K562 (cell line): ENCODE measurements around the gene PDE1C. TPM values are rescaled to one million over a fixed set of nuclear protein-coding genes. Genes with fewer than 3 reads are reported as not detected.

Experiments used
- ATAC-seq: fragments of 200-7000 bp; cut with Tn5 transposase; 3 replicates; pipeline ENCODE4 v1.9.1; 2020; ENCODE audit warnings: moderate library complexity
- BruUV-seq: library from RNA; stranded (reverse); fragments of 400-500 nt; replicated peaks from 2 replicates; lab custom pipeline; 2021; lab: Mats Ljungman, UMichigan
- CTCF ChIA-PET: fragments of 300-600 bp; formaldehyde crosslinking; extraction: SDS; loops from one replicate; lab custom pipeline; 2021; ENCODE audit warnings: low intra/inter-chr PET ratio; lab: Yijun Ruan, JAX
- POLR2A ChIA-PET: fragments of 300-600, 350-650 bp; sonication (Branson Sonifier 250); formaldehyde crosslinking; extraction: SDS; loops from one replicate; lab custom pipeline; 2021; ENCODE audit warnings: antibody characterized with exemption, inconsistent platforms; lab: Yijun Ruan, JAX
- DNase-seq, 4 experiments: peaks; one replicate each; pipeline versions ENCODE4 v3.0.0 to v3.0.0-alpha.2; 2011 to 2018; ENCODE audit warnings: low spot score in 3 of 4, mixed read lengths in 3 of 4; ENCODE audit errors: extremely low read depth in 1 of 4
- FAIRE-seq: peaks from 2 replicates; lab custom pipeline; 2011; peaks lifted over from hg19 to GRCh38; lab: Jason Lieb, UNC
- H2AFZ ChIP-seq: 2 replicates; pipeline ENCODE4 v1.6.0; 2011; ENCODE audit warnings: low read depth, low read length, control low read depth, inconsistent platforms
- H3K27ac ChIP-seq: fragments of 200-600 bp; 3 replicates; pipeline ENCODE4 v1.8.0; 2011; ENCODE audit warnings: low read depth, mild to moderate bottlenecking, control low read depth, inconsistent platforms, low read length, moderate library complexity, mixed read lengths; ENCODE audit errors: extremely low read depth
- H3K27me3 ChIP-seq, 2 experiments: fragments of 300-600 bp in 1 of 2; 2 replicates in 1 of 2; 3 replicates in 1 of 2; pipeline versions ENCODE4 v1.6.0 to v1.8.0; 2011; ENCODE audit warnings: inconsistent platforms in 2 of 2, low read length in 2 of 2, mild to moderate bottlenecking in 1 of 2, mixed read lengths in 1 of 2, moderate library complexity in 1 of 2; ENCODE audit not compliant: control insufficient read depth in 2 of 2, insufficient read depth in 2 of 2
- H3K36me3 ChIP-seq: fragments of 300-600 bp; 3 replicates; pipeline ENCODE4 v1.8.0; 2011; ENCODE audit warnings: mild to moderate bottlenecking, low read length, inconsistent platforms; ENCODE audit not compliant: control insufficient read depth, insufficient read depth
- H3K4me1 ChIP-seq, 2 experiments: fragments of 200-600 bp in 1 of 2; replicated peaks in 1 of 2; 2 replicates in 1 of 2; 3 replicates in 1 of 2; pipeline versions ENCODE4 v1.5.1 to v1.8.0; 2011; ENCODE audit warnings: inconsistent platforms in 2 of 2, low read length in 2 of 2, mild to moderate bottlenecking in 1 of 2, mixed read lengths in 1 of 2, moderate library complexity in 1 of 2; ENCODE audit not compliant: control insufficient read depth in 2 of 2, insufficient read depth in 2 of 2
- H3K4me2 ChIP-seq: 2 replicates; pipeline ENCODE4 v1.6.1; 2011; ENCODE audit warnings: low read length, control low read depth, inconsistent platforms, mixed read lengths; ENCODE audit not compliant: insufficient read depth
- H3K4me3 ChIP-seq: fragments of 200-600 bp; sonication (generic), shearing (Covaris generic); 2 replicates; pipeline ENCODE4 v1.5.1; 2016; ENCODE audit warnings: control low read depth, inconsistent platforms
- H3K79me2 ChIP-seq: fragments of 200-600 bp; 3 replicates; pipeline ENCODE4 v1.8.0; 2011; ENCODE audit warnings: low read length, inconsistent platforms; ENCODE audit not compliant: control insufficient read depth, insufficient read depth
- H3K9ac ChIP-seq, 2 experiments: 2 replicates each; pipeline versions ENCODE4 v1.6.0 to v1.6.1; 2011; ENCODE audit warnings: low read depth in 2 of 2, low read length in 2 of 2, control low read depth in 1 of 2, inconsistent platforms in 1 of 2, mild to moderate bottlenecking in 1 of 2, mixed read lengths in 1 of 2; ENCODE audit not compliant: insufficient read depth in 1 of 2
- H3K9me1 ChIP-seq: one replicate; pipeline ENCODE4 v1.6.0; 2011; ENCODE audit warnings: inconsistent platforms, mild to moderate bottlenecking, low read length, moderate library complexity; ENCODE audit not compliant: control insufficient read depth, insufficient read depth
- H3K9me3 ChIP-seq: replicated peaks from 2 replicates; pipeline ENCODE4 v1.5.1; 2011; ENCODE audit warnings: low read depth, low read length, inconsistent platforms; ENCODE audit not compliant: control insufficient read depth, insufficient read depth
- H4K20me1 ChIP-seq: replicated peaks from 2 replicates; pipeline ENCODE4 v1.6.1; 2011; ENCODE audit warnings: low read length, inconsistent platforms, mixed read lengths; ENCODE audit not compliant: control insufficient read depth, insufficient read depth
- RNF2 ChIP-seq: sonication (generic); IDR thresholded peaks from 2 replicates; pipeline ENCODE4 v1.6.1; 2016
- USF1 ChIP-seq: sonication (generic); formaldehyde crosslinking; IDR thresholded peaks from 2 replicates; pipeline ENCODE4 v1.9.0; 2022; ENCODE audit warnings: mild to moderate bottlenecking, missing genetic modification reagents
- ZBTB40 ChIP-seq, 2 experiments: fragments of 450-650 bp in 1 of 2; sonication (generic) in 1 of 2; formaldehyde crosslinking in 1 of 2; IDR thresholded peaks; 2 replicates each; pipeline versions ENCODE4 v1.7.1 to v1.9.0; 2016 to 2022; ENCODE audit warnings: inconsistent platforms in 1 of 2, mild to moderate bottlenecking in 1 of 2, missing genetic modification reagents in 1 of 2
- ZNF232 ChIP-seq: sonication (generic); formaldehyde crosslinking; IDR thresholded peaks from 2 replicates; pipeline ENCODE4 v1.8.0; 2022; ENCODE audit warnings: mild to moderate bottlenecking, missing genetic modification reagents
- WGBS: fragments of 100-300 bp; shearing (Covaris generic); methylation state at CpG from one replicate; pipeline ENCODE4 v1.1.6; 2016; ENCODE audit warnings: low coverage, mixed read lengths; ENCODE audit not compliant: insufficient coverage; ENCODE audit errors: missing lambda C conversion rate; 5-methylcytosine and 5-hydroxymethylcytosine counted together
- in situ Hi-C: fragments of 300-500 bp; cut with MboI; formaldehyde crosslinking; loops from 4 replicates; pipeline ENCODE4 v1.15.0; 2018; ENCODE audit warnings: inconsistent platforms, mixed read lengths
- intact Hi-C: fragments of 100-400 bp; cut with micrococcal nuclease; formaldehyde crosslinking; loops from 2 replicates; pipeline ENCODE4 v1.14.2; 2022
- polyA plus RNA-seq, 8 experiments: library from polyadenylated mRNA; depleted of rRNA in 4 of 8; stranded (reverse) in 5 of 8; unstranded in 3 of 8; fragments of >200 nt; fragmentation: Nextera tagmentation in 2 of 8; fragmentation: Illumina TruSeq in 1 of 8; extraction: Ambion mirVana in 2 of 8; extraction: Trizol in 1 of 8; gene quantifications; 2 replicates each; pipeline versions ENCODE4 v1.2.1 to v1.2.3, GENCODE V29; 2011 to 2014; ENCODE audit warnings: inconsistent platforms in 1 of 8, missing spikeins in 1 of 8
- total RNA-seq, 7 experiments: library from RNA; depleted of rRNA in 6 of 7; stranded (reverse); fragments of >200 nt in 6 of 7; fragmentation: Illumina TruSeq in 2 of 7; extraction: Trizol in 2 of 7; gene quantifications; 2 replicates each; pipeline versions ENCODE4 v1.2.1 to v1.2.3, GENCODE V29; 2011 to 2021; ENCODE audit warnings: low replicate concordance in 1 of 7
- TF ChIP-seq, protein P1 (sequence below): sonication (generic); formaldehyde crosslinking; IDR thresholded peaks from 2 replicates; pipeline ENCODE4 v1.8.0; 2023; ENCODE audit warnings: missing genetic modification reagents, mild to moderate bottlenecking, borderline replicate concordance

PDE1C gene
- total and polyA plus RNA-seq, 9 of the 15 experiments (the other 6 are each of a cell fraction or from before 2014, with no cell fraction given) = under 0.01 to 0.01 TPM; not detected in 7

DNA sequence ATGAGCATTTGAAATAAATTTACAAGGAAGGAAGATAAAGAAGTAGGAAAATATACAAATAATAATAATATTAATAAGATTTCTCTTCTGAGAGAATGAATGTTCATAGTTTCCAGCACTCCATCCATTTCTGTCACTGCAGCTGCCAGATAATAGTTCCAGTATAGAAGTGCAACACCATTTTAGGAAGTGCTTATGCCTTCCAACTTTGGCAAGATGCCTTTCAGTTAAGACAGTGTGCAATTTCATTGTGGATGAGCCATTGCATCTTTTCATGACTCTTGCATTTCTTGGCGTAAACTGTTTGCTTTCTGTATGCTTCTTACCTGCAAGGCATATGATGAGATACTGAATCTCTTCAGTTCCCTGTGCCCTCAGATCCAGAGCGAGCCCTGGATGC, 185.0 kb downstream of the PDE1C start:
- ChIA-PET POLR2A (no interaction called here), CTCF (no interaction called here)
- no peak for DNase-seq
- no peak overlapping the region for H3K27ac ChIP-seq
- no peak overlapping the region for H2AFZ ChIP-seq
- BruUV-seq = no TSS peak
- no peak overlapping the region for H3K9ac ChIP-seq
- in situ Hi-C loops = no loop called here
- no peaks in the 10 kb centered on the region for H3K9me3 ChIP-seq
- FAIRE-seq = no peak
- no peaks in the 10 kb centered on the region for H4K20me1 ChIP-seq
- no peaks in the 10 kb centered on the region for H3K9me1 ChIP-seq
- 4% methylated on average over 2 of the region's 2 CpGs for WGBS
- intact Hi-C loops = no loop called here
- H3K36me3 ChIP-seq = no peaks in the 10 kb centered on the region
- H3K4me2 ChIP-seq = no peak overlapping the region
- no peak for ATAC-seq
- no peaks in the 10 kb centered on the region for H3K79me2 ChIP-seq
- no peak overlapping the region for H3K4me3 ChIP-seq
- H3K27me3 ChIP-seq = no peaks in the 10 kb centered on the region
- H3K4me1 ChIP-seq = no peaks in the 10 kb centered on the region
- TF ChIP-seq ZBTB40 (IDR thresholded peaks at IDR 0.05) = no peak
- TF ChIP-seq ZBTB40 (CRISPR knock-in tag; IDR thresholded peaks at IDR 0.05) = no peak
- TF ChIP-seq ZNF232 (CRISPR knock-in tag) = no peak
- TF ChIP-seq, protein P1, sequence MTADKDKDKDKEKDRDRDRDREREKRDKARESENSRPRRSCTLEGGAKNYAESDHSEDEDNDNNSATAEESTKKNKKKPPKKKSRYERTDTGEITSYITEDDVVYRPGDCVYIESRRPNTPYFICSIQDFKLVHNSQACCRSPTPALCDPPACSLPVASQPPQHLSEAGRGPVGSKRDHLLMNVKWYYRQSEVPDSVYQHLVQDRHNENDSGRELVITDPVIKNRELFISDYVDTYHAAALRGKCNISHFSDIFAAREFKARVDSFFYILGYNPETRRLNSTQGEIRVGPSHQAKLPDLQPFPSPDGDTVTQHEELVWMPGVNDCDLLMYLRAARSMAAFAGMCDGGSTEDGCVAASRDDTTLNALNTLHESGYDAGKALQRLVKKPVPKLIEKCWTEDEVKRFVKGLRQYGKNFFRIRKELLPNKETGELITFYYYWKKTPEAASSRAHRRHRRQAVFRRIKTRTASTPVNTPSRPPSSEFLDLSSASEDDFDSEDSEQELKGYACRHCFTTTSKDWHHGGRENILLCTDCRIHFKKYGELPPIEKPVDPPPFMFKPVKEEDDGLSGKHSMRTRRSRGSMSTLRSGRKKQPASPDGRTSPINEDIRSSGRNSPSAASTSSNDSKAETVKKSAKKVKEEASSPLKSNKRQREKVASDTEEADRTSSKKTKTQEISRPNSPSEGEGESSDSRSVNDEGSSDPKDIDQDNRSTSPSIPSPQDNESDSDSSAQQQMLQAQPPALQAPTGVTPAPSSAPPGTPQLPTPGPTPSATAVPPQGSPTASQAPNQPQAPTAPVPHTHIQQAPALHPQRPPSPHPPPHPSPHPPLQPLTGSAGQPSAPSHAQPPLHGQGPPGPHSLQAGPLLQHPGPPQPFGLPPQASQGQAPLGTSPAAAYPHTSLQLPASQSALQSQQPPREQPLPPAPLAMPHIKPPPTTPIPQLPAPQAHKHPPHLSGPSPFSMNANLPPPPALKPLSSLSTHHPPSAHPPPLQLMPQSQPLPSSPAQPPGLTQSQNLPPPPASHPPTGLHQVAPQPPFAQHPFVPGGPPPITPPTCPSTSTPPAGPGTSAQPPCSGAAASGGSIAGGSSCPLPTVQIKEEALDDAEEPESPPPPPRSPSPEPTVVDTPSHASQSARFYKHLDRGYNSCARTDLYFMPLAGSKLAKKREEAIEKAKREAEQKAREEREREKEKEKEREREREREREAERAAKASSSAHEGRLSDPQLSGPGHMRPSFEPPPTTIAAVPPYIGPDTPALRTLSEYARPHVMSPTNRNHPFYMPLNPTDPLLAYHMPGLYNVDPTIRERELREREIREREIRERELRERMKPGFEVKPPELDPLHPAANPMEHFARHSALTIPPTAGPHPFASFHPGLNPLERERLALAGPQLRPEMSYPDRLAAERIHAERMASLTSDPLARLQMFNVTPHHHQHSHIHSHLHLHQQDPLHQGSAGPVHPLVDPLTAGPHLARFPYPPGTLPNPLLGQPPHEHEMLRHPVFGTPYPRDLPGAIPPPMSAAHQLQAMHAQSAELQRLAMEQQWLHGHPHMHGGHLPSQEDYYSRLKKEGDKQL (CRISPR knock-in tag) = no peak
- no peak for TF ChIP-seq USF1 (CRISPR knock-in tag)
- no peak for TF ChIP-seq RNF2
